A673 (cell line): Measurements from ENCODE around the gene VWA1. TPM values are rescaled to one million over a fixed set of nuclear protein-coding genes. Genes with fewer than 3 reads are reported as not detected.

Experiments
- BruUV-seq: library from RNA; stranded (reverse); fragments of 400-500 nt; replicated peaks from 2 replicates; lab custom pipeline; 2021; lab: Mats Ljungman, UMichigan
- CTCF ChIA-PET: fragments of 300-600 bp; sonication (Branson Sonifier 250); formaldehyde crosslinking; loops from one replicate; lab custom pipeline; 2022; ENCODE audit warnings: antibody characterized with exemption; lab: Charles Lee
- POLR2A ChIA-PET: fragments of 300-600 bp; sonication (Branson Sonifier 250); formaldehyde crosslinking; loops from one replicate; lab custom pipeline; 2022; ENCODE audit warnings: antibody characterized with exemption; ENCODE audit not compliant: low non-redundant PET; lab: Charles Lee
- DNase-seq: peaks from one replicate; pipeline ENCODE4 v3.0.0-alpha.2; 2015; ENCODE audit warnings: low spot score
- H3K27ac ChIP-seq: fragments of 200-600 bp; sonication (generic); 2 replicates; pipeline ENCODE4 v1.5.1; 2016; ENCODE audit warnings: mixed run types, low read depth, mild to moderate bottlenecking, mixed read lengths, antibody characterized with exemption, low read length; ENCODE audit not compliant: poor library complexity, severe bottlenecking
- H3K27me3 ChIP-seq: fragments of 200-600 bp; sonication (generic); replicated peaks from 2 replicates; pipeline ENCODE4 v1.6.1; 2017; ENCODE audit warnings: mixed run types, low read depth, mild to moderate bottlenecking, mixed read lengths, antibody characterized with exemption, low read length; ENCODE audit not compliant: insufficient read depth, poor library complexity
- H3K36me3 ChIP-seq: fragments of 200-600 bp; sonication (generic); 2 replicates; pipeline ENCODE4 v1.6.1; 2016; ENCODE audit warnings: mixed run types, mild to moderate bottlenecking, mixed read lengths, antibody characterized with exemption, low read length; ENCODE audit not compliant: insufficient read depth, poor library complexity, severe bottlenecking
- H3K4me1 ChIP-seq: fragments of 200-600 bp; sonication (generic); 2 replicates; pipeline ENCODE4 v1.6.1; 2017; ENCODE audit warnings: mixed run types, mild to moderate bottlenecking, mixed read lengths, antibody characterized with exemption, low read length; ENCODE audit not compliant: insufficient read depth, poor library complexity, severe bottlenecking
- H3K4me3 ChIP-seq: fragments of 200-600 bp; sonication (generic); 2 replicates; pipeline ENCODE4 v1.5.1; 2016; ENCODE audit warnings: low read depth, mixed run types, mild to moderate bottlenecking, mixed read lengths, low read length; ENCODE audit not compliant: poor library complexity, severe bottlenecking
- H3K9me3 ChIP-seq: fragments of 200-600 bp; sonication (generic); 2 replicates; pipeline ENCODE4 v1.6.1; 2016; ENCODE audit warnings: mixed run types, low read depth, mild to moderate bottlenecking, mixed read lengths, antibody characterized with exemption, low read length; ENCODE audit not compliant: poor library complexity, severe bottlenecking
- CTCF ChIP-seq: fragments of 300-800, 200-600 bp; sonication (generic); conservative IDR thresholded peaks from 2 replicates; pipeline ENCODE4 v1.5.1; 2017; ENCODE audit warnings: low read depth, mild to moderate bottlenecking, antibody characterized with exemption, low read length, moderate library complexity, mixed read lengths
- EZH2 ChIP-seq: fragments of 200-600 bp; sonication (generic); IDR thresholded peaks from 2 replicates; pipeline ENCODE4 v1.6.1; 2017; ENCODE audit warnings: borderline replicate concordance, low read depth, mild to moderate bottlenecking, mixed read lengths, antibody characterized with exemption, low read length; ENCODE audit not compliant: poor library complexity, severe bottlenecking
- intact Hi-C: fragments of 100-400 bp; cut with micrococcal nuclease; formaldehyde crosslinking; loops from one replicate; pipeline ENCODE4 v1.10.0; 2022; ENCODE audit not compliant: unreplicated experiment
- total RNA-seq: library from RNA; stranded (reverse); gene quantifications from 2 replicates; pipeline ENCODE4 v1.2.3, GENCODE V29; 2021

Gene VWA1
- total RNA-seq, 1 experiment from 2014 or later: 0.92 TPM

GRCh38 chr1:1487701-1488100, 52.2 kb downstream of the VWA1 start:
- no peaks in the 10 kb centered on the region for H3K9me3 ChIP-seq
- ChIA-PET CTCF (no interaction called here), POLR2A (no interaction called here)
- intact Hi-C loops: no loop called here
- TF ChIP-seq EZH2: no peak
- no peak for TF ChIP-seq CTCF
- H3K27me3 ChIP-seq: no peaks in the 10 kb centered on the region
- no peak overlapping the region for H3K27ac ChIP-seq
- H3K4me1 ChIP-seq: no peaks in the 10 kb centered on the region
- peaks cover 50% of the 10 kb centered on the region for H3K36me3 ChIP-seq
- BruUV-seq: no TSS peak
- DNase-seq: no peak
- H3K4me3 ChIP-seq: no peak overlapping the region

- Histone ChIP-seq H3K27me3 (no peaks in the 10 kb centered on the region), H3K4me1 (no peaks in the 10 kb centered on the region), H3K36me3 (peaks cover 55% of the 10 kb centered on the region), H3K4me3 (no peak overlapping the region), H3K9me3 (no peaks in the 10 kb centered on the region), H3K27ac (no peak overlapping the region)
- intact Hi-C loops: no loop called here
- BruUV-seq: no TSS peak
- TF ChIP-seq CTCF: no peak
- no peak for TF ChIP-seq EZH2
- POLR2A ChIA-PET: no interaction called here
- CTCF ChIA-PET: no interaction called here
- DNase-seq: no peak
These were observed 53.7 kb downstream of the VWA1 start for GRCh38 chr1:1489231-1489630.

- Histone ChIP-seq H3K4me3 (no peak overlapping the region), H3K4me1 (no peaks in the 10 kb centered on the region), H3K9me3 (no peaks in the 10 kb centered on the region), H3K27ac (no peak overlapping the region), H3K27me3 (no peaks in the 10 kb centered on the region), H3K36me3 (peaks cover 52% of the 10 kb centered on the region)
- ChIA-PET CTCF (no interaction called here), POLR2A (no interaction called here)
- DNase-seq: no peak
- no peak for TF ChIP-seq EZH2
- no peak for TF ChIP-seq CTCF
- no TSS peak for BruUV-seq
- intact Hi-C loops: no loop called here
These were observed 54.4 kb downstream of the VWA1 start for GRCh38 chr1:1489861-1490260.
